HG03135 (cell line): ENCODE data around the gene ARHGAP10.

Experiments
- ATAC-seq: cut with Tn5 transposase; IDR thresholded peaks from one replicate; pipeline ENCODE4 v1.9.1; 2021; ENCODE audit warnings: mild to moderate bottlenecking, moderate library complexity; ENCODE audit not compliant: unreplicated experiment

The ARHGAP10 gene

GRCh38 chr4:147732518-147733235 is 789 bp downstream of the ARHGAP10 start:
- ATAC-seq, result peak; percentile 24

- ATAC-seq, result no peak
Measured at GRCh38 chr4:147733716-147734344, 1.9 kb downstream of the ARHGAP10 start.

- no peak for ATAC-seq
Measured at GRCh38 chr4:147734496-147734895, 2.6 kb downstream of the ARHGAP10 start.

DNA sequence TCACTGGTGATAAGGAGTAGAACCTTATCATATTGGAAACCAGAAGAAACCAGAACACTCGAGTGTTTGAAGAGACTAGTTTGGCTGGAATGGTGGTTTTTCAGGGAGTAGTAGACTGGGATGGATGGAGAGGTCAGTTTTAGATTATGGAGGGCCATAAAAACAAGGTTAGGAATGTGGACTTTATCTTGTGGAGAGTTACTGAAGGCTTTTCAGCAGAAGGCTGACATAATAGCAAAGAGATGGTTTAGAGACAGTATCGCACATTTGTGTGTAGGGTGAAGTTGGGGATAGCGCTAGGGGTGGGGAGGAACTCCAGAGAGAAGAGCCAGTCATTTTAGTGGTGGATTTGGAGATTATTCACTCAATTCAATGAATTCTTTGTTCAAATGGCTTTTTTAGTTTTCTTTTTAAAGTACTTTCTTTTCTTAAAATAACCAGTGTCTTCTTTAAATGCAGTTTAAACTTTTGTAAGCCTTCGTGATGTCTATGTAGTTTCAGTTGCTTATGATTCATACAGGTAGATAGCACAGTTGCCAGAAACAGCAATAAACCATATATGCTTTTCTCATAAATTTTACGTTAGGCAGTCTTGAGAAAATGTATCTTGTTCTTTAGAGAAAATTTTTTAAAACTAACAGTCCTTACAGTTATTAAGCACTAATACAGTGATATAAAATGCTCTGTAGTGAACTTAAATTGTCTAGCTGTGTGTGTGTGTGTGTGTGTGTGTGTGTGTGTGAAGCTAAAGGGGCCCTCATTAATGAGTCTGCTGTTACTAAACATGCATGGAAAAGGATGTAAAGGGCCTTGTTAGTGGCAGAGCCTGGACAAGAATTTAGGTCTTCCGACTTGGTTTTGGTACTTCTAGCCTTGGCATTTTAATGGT is 3.8 kb downstream of the ARHGAP10 start:
- no peak for ATAC-seq

DNA sequence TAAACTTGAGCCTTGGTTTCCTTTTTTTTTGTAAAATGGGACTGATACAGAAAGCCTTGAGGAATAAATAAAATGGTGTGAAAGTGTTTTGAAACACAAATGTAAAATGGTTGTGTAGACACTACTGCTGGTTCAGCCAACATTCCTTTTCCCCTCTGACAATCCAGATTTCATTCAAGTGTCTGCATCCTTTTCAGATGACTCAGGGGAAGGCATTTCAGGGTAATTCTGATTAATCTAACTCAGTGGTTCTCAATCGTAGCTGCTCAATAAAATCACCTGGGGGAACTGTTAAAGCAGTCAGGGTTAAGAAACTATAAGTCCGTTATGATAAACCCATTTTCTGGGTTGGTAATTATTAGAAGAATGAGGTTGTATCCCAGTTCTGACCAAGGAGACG is 4.6 kb downstream of the ARHGAP10 start:
- no peak for ATAC-seq

GRCh38 chr4:147737623-147738022 is 5.7 kb downstream of the ARHGAP10 start:
- no peak for ATAC-seq

DNA sequence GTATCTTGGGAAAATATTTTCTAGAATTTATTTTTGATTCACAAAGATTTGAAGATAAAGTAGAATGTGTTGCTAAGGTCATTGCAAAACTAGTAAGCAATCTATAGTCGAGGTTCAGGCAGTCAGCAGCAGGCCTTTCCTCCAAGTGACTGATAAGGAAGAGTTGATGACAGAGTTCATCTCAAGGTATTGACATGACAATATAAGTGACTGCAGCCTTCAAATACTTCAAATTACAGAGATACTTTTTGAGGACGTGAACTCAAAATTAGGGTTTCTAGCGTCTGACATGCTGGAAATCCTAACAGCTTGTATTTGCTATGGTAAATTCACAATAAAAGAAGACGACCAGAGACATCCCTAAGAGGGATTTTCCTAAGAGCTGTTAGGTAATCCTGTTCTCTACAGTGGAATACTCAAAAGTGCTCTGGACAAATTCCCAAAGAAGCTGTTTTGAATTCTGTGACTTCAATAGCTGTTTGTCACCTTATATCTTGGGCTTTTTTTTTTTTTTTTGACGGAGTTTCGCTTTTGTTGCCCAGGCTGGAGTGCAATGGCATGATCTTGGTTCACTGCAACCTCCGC is 7.4 kb downstream of the ARHGAP10 start:
- no peak for ATAC-seq

GRCh38 chr4:147740176-147740575 is 8.3 kb downstream of the ARHGAP10 start:
- no peak for ATAC-seq

DNA sequence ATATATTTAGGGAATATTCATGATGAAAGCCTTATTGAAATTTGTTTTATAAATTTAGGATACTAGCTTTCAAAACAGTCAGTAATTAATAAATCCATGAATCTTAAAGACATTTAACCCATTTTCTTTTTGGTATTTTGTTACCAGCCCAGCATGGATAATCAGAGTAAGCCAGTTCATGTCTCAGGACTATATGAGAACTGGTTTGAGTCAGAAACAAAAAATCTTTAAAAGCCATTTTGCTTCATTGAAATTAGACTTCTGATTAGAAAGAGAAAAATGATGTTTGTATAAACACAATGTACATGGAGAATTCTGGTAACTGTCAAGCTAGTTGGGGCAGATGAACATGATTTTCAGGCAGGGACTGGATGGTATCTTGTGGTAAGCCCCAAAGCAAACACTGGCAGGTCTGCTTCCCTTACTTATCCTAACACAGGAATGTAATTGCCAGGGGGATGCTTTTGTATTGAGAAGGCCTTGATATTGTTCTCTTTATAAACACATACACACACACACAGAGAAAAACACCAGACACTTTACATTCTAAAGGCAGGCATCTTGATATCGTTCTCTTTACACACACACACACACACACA is 9.4 kb downstream of the ARHGAP10 start:
- ATAC-seq, result no peak

DNA sequence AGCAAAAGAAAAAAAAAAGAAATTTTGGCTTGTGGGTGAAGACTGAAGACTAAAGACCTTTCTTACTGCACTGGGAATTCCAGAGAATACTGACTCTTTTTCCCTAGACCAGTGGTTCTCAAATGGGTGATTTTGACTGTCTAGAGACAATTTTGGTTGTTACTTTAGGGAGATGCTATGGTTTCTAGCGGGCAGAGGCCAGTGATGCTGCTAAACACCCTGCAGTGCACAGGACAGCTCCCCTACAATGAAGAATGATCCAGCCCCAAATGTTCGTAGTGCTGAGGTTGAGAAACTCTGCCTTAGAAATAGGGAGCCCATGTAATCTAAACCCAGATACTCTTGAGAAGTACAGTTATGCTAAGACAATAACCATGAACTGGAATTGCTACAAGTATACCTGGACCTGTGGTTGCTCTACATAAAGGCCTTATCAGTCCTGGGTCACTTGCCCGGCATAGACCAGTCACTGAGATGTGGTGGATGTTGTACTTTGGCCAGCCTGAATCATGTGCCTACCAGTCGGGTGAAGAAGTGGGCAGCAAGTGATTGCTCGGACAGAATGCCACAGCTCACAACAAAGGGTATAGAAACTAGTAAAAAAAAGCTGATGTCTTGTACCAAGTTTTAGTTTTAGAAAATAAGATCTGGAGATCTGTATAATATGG is 16.0 kb downstream of the ARHGAP10 start:
- ATAC-seq, result no peak

- ATAC-seq, result peak; percentile 97
Measured at GRCh38 chr4:147749811-147750321, 18.0 kb downstream of the ARHGAP10 start.

GRCh38 chr4:147753047-147753446 is 21.2 kb downstream of the ARHGAP10 start:
- ATAC-seq, result no peak

DNA sequence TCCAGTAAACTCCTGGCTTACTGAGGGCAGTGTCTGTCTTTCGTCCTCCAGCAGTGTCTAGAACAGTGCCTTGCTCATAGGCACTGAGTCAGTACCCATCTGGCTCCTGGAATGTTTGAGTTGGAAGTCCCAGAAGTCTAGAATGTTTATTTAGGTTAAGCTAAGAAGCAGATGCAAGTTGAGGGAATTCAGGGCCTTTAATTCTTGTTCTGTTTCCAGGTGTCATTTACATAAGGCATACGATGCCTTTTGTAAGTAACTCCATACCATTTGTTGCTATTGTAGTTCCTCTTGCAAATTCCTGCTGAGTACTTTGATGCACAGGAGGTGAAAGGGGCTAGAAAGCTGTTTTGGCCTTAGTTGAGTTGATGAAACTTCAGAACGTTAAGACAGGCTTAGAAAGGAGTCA is 22.2 kb downstream of the ARHGAP10 start:
- ATAC-seq, result no peak

DNA sequence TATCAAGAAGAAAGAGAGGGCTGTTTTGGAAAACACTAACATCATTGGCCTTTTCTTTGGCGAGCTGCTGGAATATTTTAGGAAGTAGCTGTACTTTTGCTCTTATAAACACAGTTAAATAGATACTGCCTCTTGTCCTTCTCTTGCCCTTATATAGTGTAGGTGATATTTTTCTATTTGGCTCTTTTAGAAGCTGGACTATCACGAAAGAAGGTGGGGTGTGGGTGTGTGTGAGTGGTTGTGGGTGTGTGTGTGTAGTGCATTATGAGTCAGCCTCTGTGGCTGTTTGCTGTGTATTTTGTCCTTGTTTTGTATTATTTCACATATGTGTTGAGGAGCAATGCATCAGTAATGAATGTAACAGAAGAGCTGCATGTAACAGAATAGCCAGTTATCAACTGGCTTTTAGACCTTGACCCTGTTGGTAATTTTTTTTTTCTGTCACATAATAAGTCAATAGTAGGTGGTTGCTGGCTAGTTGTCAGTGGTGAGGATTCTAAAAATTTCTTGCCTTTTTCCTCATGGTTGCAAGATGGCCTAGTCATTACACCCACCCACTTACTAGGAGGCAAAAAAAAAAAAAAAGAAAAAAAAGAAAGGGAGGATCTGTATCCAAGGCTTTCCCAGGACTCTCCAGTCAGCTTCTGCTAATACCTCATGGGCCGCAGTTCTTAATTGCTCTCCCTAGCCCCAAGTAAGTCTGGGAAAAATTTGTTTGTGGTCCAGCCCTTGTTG is 23.8 kb downstream of the ARHGAP10 start:
- no peak for ATAC-seq

- no peak for ATAC-seq
Measured at GRCh38 chr4:147756417-147756816, 24.5 kb downstream of the ARHGAP10 start.

- ATAC-seq, result no peak
Measured at GRCh38 chr4:147760176-147760575, 28.3 kb downstream of the ARHGAP10 start.

- ATAC-seq, result peak; percentile 12
Measured at GRCh38 chr4:147760695-147761094, 28.8 kb downstream of the ARHGAP10 start.

GRCh38 chr4:147761218-147761883 is 29.5 kb downstream of the ARHGAP10 start:
- ATAC-seq, result peak; percentile 54

GRCh38 chr4:147764337-147764736 is 32.4 kb downstream of the ARHGAP10 start:
- no peak for ATAC-seq
